ENCODE data around the gene OR2V2.

The OR2V2 gene

DNA sequence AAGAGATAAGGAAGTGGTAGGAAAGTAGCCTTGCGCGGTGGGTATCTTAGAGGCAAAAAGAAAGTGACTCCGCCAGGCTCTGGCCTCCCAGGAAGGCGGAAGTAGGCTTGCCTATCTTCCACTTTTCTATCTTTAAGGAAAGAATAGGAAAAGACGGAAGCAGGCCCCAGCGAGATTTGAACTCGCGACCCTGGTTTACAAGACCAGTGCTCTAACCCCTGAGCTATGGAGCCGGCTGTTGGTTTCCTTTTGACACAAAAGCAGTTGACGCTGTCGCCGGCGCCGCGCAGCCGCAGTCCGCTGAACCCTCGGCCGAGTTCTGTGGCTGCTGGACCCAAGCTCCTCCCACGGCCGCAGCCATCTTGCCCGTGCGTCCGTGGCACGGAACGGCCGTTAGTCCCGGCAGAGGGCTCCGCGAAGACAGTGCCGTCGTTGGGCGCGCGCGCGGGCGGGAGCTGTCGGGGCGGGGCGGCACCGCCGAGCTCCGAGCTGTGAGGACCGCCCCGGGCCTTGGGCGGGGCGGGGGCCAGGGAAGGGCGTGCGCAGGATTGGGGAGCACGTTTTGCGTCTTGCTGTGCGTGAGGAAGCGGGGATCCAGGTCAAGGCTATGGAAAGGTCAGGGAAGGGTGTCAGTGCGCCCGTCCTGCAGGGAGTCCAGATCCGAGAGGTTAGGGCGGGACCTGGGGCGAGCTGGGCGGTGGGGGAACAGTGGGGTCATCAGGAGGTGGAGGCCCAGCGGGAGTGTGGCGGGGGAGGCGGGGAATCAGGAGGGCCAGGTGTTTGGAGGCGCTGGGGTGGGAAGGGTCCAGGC lies 44.3 kb downstream of the OR2V2 start:
- peak; percentile 93 to 99 for DNase-seq

DNA sequence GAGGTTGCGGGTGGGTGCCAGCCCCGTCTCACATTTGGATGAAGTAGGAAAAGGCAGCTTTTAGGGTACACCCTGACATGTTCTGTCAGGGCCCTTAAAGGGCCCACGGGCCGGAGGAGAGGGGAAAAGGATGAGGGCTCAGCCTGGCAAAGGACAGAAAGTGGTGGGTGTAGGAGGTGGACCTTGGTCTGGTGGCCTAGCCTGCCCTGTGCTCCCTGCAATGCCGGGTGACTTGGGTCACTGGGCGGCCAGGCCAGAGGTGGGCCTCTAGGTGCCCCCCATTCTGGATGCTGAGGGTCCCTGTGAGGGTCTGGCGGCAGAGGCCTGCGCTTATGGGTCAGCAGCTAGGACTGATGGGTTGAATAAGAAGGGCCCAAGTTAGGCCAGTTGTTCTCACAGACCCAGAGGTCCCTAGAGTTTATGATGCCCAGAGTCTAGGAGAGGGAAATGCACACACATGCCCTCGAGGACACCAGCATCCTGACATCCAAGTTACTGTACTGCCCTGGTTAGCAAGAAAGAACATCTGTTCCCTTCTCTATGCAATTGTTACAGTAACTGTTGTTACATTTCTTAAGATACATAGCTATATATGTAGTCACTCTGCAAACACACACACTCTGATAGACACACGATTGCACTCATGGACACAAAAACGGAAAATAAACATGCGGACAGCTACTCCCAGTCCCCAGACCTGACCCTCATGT lies 45.1 kb downstream of the OR2V2 start:
- no peak for DNase-seq

DNA sequence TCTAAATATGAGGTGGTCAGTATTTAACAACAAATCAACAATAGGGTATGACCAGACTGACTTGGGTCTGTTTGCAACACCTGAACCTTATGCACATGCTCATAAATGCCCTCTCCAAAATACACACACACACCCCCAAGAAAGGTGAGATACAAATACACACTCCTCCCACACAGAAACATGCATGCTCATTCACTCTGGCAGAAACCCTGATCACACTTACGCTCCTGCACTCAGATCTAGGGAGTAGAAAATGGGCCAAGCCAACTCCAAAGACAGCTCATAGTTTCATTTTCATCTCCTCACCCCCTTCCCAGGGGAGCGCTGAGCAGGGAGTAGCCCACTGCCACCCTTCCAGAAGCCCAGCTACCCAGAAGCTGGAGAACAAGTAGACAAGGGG lies 46.3 kb downstream of the OR2V2 start:
- DNase-seq = no peak

GRCh38 chr5:181194489-181195248 lies 47.3 kb downstream of the OR2V2 start:
- no peak for DNase-seq

DNA sequence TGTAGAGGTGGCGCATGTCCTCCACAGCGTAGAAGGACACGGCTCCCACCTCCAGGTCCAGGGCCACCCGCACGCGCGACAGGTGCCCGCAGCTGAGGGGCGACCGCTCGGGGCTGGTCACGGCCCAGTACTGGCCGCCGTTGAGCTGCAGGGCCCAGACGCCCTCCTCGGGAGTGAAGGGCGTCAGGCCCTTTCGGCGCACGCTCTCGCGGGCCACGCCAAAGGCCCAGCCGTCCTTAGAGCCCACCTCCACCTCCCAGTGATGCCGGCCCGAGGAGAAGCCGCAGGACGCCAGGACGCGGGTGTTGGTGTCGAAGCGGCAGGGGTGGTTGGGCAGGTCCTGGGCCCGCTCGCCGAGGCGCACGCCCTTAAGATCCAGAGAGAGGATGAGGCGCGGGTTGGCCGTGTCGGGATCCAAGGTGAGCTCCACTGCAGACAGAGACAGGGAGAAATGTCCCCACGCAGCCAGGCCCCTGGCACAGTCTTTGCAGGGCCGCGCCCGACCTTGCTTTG lies 47.9 kb downstream of the OR2V2 start:
- DNase-seq = no peak

- DNase-seq = no peak
Measured at GRCh38 chr5:181197326-181197951, 50.1 kb downstream of the OR2V2 start.

- DNase-seq = no peak
Measured at GRCh38 chr5:181198106-181198685, 50.8 kb downstream of the OR2V2 start.

- DNase-seq = no peak
Measured at GRCh38 chr5:181198905-181199519, 51.6 kb downstream of the OR2V2 start.

- DNase-seq = peak; percentile 31 to 38
Measured at GRCh38 chr5:181199881-181200638, 52.7 kb downstream of the OR2V2 start.

DNA sequence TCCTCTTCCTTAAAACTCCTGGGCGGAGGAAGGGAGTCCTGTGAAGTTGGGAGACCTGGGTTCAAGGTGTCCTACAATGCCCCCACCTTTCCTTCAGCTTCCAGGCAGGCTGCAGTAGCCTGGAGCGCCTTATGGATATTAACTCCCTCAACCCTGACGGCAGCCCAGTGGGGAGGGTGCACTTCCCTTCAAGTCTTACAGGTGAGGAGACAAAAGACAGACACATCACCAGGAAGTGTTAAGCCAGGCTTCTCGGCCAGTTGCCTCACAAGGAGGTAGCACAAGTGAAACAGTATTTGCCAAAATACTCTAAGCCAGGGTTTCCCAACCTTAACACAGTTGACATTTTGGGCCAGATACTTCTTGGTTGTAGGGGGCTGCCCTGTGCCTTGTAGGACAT lies 53.4 kb downstream of the OR2V2 start:
- no peak for DNase-seq

- DNase-seq = peak; percentile 56 to 76
Measured at GRCh38 chr5:181203093-181203711, 55.8 kb downstream of the OR2V2 start.

DNA sequence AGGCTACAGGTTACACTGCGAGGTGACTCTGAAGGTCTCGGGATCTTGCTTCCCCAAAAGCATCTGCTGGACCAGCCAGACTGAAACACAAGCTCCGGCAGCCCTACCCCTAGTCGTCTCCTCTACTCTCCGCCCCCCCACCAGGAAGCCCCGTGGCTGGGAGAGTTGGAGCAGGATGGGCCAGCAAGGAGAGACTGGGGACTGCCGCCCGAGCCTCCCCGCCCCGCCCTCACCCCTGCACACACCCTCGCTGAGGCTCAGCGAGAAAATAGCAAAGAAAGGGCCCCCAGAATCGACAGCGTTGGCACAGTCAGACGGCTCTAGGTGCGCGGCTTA lies 56.4 kb downstream of the OR2V2 start:
- DNase-seq = no peak

DNA sequence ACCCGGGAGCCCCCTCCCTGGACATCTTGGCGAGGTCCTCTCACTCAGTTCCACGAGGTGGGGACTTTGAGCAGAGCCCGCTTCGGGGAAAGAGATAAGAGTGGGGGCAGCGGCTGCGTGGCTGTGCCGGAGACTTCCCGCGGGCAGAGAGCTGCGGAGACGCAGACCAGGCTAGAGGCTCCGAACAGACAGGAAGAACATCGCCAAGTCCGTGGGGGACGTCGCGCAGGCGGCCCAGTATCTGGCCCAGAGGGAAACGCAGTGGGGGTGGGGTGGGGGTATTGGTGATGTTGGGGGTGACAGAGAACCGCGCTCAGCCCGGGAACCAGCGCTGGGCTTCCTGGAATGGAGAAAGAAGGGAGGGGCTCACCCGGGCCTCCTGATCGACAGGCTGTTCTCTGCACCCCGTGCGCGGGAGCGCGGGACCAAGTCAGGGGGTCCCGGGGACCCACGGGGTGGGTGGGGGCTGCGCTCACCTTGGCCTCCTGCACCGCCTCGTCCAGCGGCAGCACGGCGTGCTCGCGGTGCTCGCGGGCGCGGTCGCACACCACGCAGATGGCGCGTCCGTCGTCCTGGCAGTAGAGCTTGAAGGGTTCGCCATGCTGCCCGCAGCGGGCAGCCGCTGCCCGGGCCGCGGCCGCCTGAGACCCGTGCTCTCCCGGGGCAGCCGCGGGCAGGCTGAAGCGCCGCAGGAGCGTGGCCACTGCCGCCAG lies 56.9 kb downstream of the OR2V2 start:
- DNase-seq = no peak

DNA sequence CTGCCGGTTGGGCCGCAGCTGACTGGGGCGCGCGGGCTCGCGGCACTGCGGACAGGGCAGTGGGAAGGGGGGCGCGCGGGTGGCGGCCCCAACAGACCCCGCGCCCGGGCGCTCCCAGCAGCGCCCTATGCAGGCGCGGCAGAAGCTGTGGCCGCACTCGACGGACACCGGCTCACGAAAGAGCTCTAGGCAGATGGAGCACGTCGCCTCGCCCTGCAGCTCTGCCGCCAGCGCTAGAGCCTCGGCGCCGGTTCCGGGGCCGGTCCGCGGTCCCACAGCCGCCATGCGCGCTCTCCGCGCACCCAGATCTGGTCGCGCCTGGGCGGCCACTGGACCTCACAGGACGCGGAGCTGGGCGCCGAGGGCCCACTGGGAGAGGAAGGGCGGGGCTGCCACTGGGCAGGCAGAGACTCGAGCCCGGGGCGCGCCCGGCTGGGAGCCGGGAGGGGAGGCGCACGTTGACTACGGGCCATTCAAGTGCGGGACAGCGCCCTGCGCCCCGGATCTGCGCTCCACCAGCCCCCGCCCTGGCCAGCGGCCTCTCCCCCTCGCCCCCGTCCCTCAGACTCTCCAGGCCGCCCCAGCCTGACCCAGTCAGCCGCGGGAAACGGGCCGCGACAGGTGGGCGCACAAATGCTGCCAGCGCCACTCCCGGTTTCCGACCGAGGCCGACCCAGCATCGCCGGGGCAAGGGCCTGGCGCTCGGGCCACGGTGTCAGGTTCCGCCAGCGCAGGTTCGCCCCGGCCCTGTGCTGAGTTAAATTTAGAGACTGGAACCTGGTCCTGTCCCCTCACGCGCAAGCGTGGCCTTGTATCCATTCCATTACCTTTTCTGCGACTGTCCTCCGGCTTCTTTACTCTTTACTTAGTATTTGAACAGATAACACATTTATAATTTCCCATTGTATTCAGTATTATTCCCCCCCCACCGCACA lies 57.7 kb downstream of the OR2V2 start, which contains the start of gene TRIM7:
TRIM7 (minus strand) TSS at position 371 of the 935 bp plus-strand sequence; CDS start at position 285, 86 bp downstream.
- peak; percentile 31 to 47 for DNase-seq

DNA sequence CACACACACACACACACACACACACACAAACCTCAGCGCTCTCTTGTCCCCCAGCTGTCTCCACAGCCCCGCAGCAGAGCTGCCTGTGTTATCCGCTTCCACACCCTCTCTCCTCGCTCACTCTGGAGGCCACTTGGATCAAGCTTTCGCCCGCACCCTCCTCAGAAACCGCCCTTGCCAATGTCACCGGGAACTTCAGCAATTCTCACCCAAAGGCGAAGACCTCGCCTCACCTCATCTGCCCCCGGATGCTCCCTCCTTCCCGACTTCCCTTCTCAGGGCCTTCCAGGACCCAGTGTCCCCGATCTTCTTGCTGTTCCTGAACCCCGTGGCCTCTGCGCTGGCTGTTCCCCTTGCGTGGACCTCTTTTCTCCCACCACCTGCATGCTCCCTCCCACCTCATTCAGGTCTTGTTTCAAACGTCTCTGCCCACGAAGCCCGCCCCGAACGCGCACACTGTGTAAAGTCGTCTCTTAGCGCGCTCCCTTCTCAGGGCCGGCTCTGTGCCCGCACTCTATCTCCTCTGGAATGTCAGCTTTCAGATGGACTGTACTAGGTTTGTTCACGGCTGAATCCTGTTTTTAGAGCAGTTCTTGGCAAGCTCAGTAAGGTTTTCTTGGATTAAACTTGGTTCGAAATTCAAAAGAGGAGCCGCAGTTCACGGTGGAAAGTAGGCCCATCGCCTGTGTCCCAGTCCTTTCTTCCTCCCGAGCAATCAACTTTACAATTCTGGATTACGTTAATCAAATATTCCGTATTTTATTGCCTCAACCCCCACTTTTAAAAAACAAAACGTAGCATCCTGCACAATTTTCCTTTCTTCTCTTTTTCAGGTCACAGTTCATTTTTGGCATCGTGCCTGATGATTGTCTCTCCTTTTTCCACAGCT lies 58.6 kb downstream of the OR2V2 start:
- no peak for DNase-seq

DNA sequence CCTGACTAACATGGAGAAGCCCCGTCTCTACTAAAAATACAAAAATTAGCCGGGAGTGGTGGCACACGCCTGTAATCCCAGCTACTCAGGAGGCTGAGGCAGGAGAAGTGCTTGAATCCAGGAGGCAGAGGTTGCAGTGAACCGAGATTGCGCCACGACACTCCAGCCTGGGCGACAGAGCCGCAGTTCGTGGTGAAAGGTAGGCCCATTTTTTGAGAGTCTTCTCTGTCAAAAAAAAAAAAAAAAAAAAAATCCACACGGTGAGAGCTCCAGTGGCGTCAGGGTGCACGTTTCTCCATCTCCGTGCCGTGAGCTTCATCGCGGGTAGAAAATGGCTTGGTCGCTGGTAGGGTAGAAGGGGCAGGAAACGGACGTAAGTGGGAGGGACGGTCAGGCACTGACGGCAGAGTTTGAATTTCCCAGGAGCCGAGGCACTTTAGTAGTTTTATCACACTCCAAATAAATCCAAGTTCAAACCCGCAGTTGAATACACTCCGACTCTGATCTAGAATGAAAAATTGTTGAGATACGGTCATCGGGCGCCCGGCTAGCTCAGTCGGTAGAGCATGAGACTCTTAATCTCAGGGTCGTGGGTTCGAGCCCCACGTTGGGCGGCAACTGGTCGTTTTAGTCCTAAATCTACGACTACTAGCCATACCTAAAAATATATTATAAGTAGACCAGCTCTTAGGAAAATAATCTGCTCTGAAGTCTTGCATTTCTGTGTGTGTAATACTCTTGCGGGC lies 60.0 kb downstream of the OR2V2 start:
- peak; percentile 83 to 93 for DNase-seq

- DNase-seq = no peak
Measured at GRCh38 chr5:181207960-181208253, 60.5 kb downstream of the OR2V2 start.

Measured in inflammatory macrophage treated with lipopolysaccharide for 1 hour (primary cell).